ENCODE data around the gene LPCAT4. TPM values are rescaled to one million over a fixed set of nuclear protein-coding genes. Genes with fewer than 3 reads are reported as not detected.

The LPCAT4 gene
- polyA plus RNA-seq, 12 donors, result 25.1 to 61.9 (median 33.0) TPM; not detected in 1

Other genes with a start within 250 kb of the LPCAT4 start
- gene KATNBL1, start 157.1 kb downstream of the LPCAT4 start, polyA plus RNA-seq (ENCODE audit: insufficient read length in 12 of 12), result 100 to 1,000 TPM in 6 of 12 donors, 10 to 100 TPM in 5, not detected in 1; 64.5 to 175 (median 116) TPM
- 100 to 1,000 TPM in 1 of 12 donors, 10 to 100 TPM in 10, not detected in 1; 69.0 to 147 (median 82.7) TPM for gene EMC4, start 142.2 kb downstream of the LPCAT4 start, polyA plus RNA-seq (ENCODE audit: insufficient read length in 12 of 12)
- 10 to 100 TPM in 11 of 12 donors, not detected in 1; 14.3 to 26.0 (median 20.9) TPM for gene SLC12A6, start 29.4 kb downstream of the LPCAT4 start, polyA plus RNA-seq (ENCODE audit: insufficient read length in 12 of 12)
- 100 to 1,000 TPM in 5 of 12 donors, 10 to 100 TPM in 6, not detected in 1; 54.1 to 114 (median 99.4) TPM for gene NOP10, start 24.1 kb downstream of the LPCAT4 start, polyA plus RNA-seq (ENCODE audit: insufficient read length in 12 of 12)
- gene NUTM1, start 23.9 kb downstream of the LPCAT4 start, polyA plus RNA-seq (ENCODE audit: insufficient read length in 12 of 12), result under 1 TPM in 1 of 12 donors, not detected in 11; 0.05 TPM
- 100 to 1,000 TPM in 1 of 12 donors, 10 to 100 TPM in 10, not detected in 1; 21.5 to 171 (median 55.7) TPM for gene GOLGA8A, start 70.6 kb upstream of the LPCAT4 start, polyA plus RNA-seq (ENCODE audit: insufficient read length in 12 of 12)
- gene GOLGA8B, start 216.5 kb upstream of the LPCAT4 start, polyA plus RNA-seq (ENCODE audit: insufficient read length in 12 of 12), result 100 to 1,000 TPM in 1 of 12 donors, 10 to 100 TPM in 10, not detected in 1; 13.6 to 100 (median 43.6) TPM

Measured in muscle of arm (tissue), 12 donors.